CD14-positive monocyte (primary cell): Measurements from ENCODE around the gene MS4A4A. TPM values are rescaled to one million over a fixed set of nuclear protein-coding genes. Genes with fewer than 3 reads are reported as not detected.
A peak's percentile ranks its signal among the peaks of the same experiment; 100 is the strongest.

Experiments
- DNase-seq, 3 donors: peaks; one replicate each; pipeline ENCODE4 v3.0.0-alpha.2; 2011 to 2022
- H2AFZ ChIP-seq: 2 replicates; pipeline ENCODE4 v1.6.0; 2012; ENCODE audit warnings: mild to moderate bottlenecking, low read depth, low read length, inconsistent platforms; ENCODE audit not compliant: insufficient read depth, poor library complexity, severe bottlenecking
- H3K27ac ChIP-seq, 2 donors: 1 replicate in 1 of 2; 2 replicates in 1 of 2; pipeline ENCODE4 v1.5.1; 2012 to 2013; ENCODE audit warnings: low read length in 2 of 2, control low read depth in 1 of 2, inconsistent platforms in 1 of 2, low read depth in 1 of 2, mild to moderate bottlenecking in 1 of 2
- H3K27me3 ChIP-seq, 2 donors: one replicate each; pipeline versions ENCODE4 v1.6.0 to v1.6.1; 2011 to 2013; ENCODE audit warnings: low read length in 2 of 2; ENCODE audit not compliant: control insufficient read depth in 2 of 2, insufficient read depth in 2 of 2
- H3K36me3 ChIP-seq, 2 donors: replicated peaks in 1 of 2; 1 replicate in 1 of 2; 2 replicates in 1 of 2; pipeline versions ENCODE4 v1.5.1 to v1.6.1; 2012 to 2013; ENCODE audit warnings: low read length in 2 of 2, control low read depth in 1 of 2, inconsistent platforms in 1 of 2, mild to moderate bottlenecking in 1 of 2; ENCODE audit not compliant: insufficient read depth in 2 of 2, control insufficient read depth in 1 of 2
- H3K4me1 ChIP-seq, 2 donors: 1 replicate in 1 of 2; 2 replicates in 1 of 2; pipeline versions ENCODE4 v1.5.1 to v1.6.1; 2012 to 2013; ENCODE audit warnings: low read length in 2 of 2, control low read depth in 1 of 2, inconsistent platforms in 1 of 2, mild to moderate bottlenecking in 1 of 2, moderate library complexity in 1 of 2; ENCODE audit not compliant: insufficient read depth in 2 of 2, control insufficient read depth in 1 of 2
- H3K4me2 ChIP-seq: replicated peaks from 2 replicates; pipeline ENCODE3; 2012; ENCODE audit warnings: low read length, moderate library complexity, mild to moderate bottlenecking; ENCODE audit not compliant: poor library complexity, severe bottlenecking; ENCODE audit errors: extremely low read depth
- H3K4me3 ChIP-seq, 3 experiments: fragments of 200-600 bp in 1 of 3; sonication (generic) in 1 of 3; replicated peaks in 1 of 3; 1 replicate in 2 of 3; 2 replicates in 1 of 3; pipeline ENCODE4 v1.5.1; 2011 to 2013; ENCODE audit warnings: low read length in 3 of 3, mild to moderate bottlenecking in 3 of 3, control low read depth in 2 of 3, low read depth in 2 of 3, inconsistent platforms in 1 of 3, moderate library complexity in 1 of 3
- H3K79me2 ChIP-seq: 2 replicates; pipeline ENCODE4 v1.6.0; 2012; ENCODE audit warnings: mild to moderate bottlenecking, control low read depth, inconsistent platforms, low read length, moderate library complexity; ENCODE audit not compliant: insufficient read depth
- H3K9ac ChIP-seq: 2 replicates; pipeline ENCODE4 v1.6.0; 2017; ENCODE audit warnings: low read length, mild to moderate bottlenecking; ENCODE audit not compliant: insufficient read depth, poor library complexity, severe bottlenecking
- H3K9me3 ChIP-seq, 2 donors: replicated peaks in 1 of 2; 1 replicate in 1 of 2; 2 replicates in 1 of 2; pipeline versions ENCODE4 v1.5.1 to v1.6.1; 2012 to 2013; ENCODE audit warnings: low read length in 2 of 2, control low read depth in 1 of 2; ENCODE audit not compliant: control insufficient read depth in 1 of 2, insufficient read depth in 1 of 2
- H4K20me1 ChIP-seq: 2 replicates; pipeline ENCODE4 v1.6.0; 2012; ENCODE audit warnings: mild to moderate bottlenecking, low read length, control low read depth, moderate library complexity; ENCODE audit not compliant: insufficient read depth
- H3K27ac Mint-ChIP-seq, 7 donors: one replicate each; pipeline ENCODE4 v1.8.0; 2020; ENCODE audit warnings: mild to moderate bottlenecking in 7 of 7, mixed read lengths in 7 of 7, moderate library complexity in 6 of 7, inconsistent platforms in 2 of 7
- H3K27me3 Mint-ChIP-seq, 3 donors: one replicate each; pipeline ENCODE4 v1.8.0; 2021 to 2022; ENCODE audit warnings: low read depth in 3 of 3, mild to moderate bottlenecking in 3 of 3, mixed read lengths in 3 of 3, moderate library complexity in 3 of 3, inconsistent platforms in 1 of 3
- H3K36me3 Mint-ChIP-seq, 2 donors: one replicate each; pipeline ENCODE4 v1.8.0; 2020; ENCODE audit warnings: mixed read lengths in 2 of 2, inconsistent platforms in 1 of 2, mild to moderate bottlenecking in 1 of 2
- H3K4me1 Mint-ChIP-seq: one replicate; pipeline ENCODE4 v1.8.0; 2020; ENCODE audit warnings: mild to moderate bottlenecking, mixed read lengths
- H3K4me3 Mint-ChIP-seq, 2 donors: one replicate each; pipeline ENCODE4 v1.8.0; 2020; ENCODE audit warnings: mild to moderate bottlenecking in 2 of 2, mixed read lengths in 2 of 2, moderate library complexity in 1 of 2
- H3K9me3 Mint-ChIP-seq, 7 donors: one replicate each; pipeline ENCODE4 v1.8.0; 2020 to 2022; ENCODE audit warnings: mixed read lengths in 7 of 7, mild to moderate bottlenecking in 6 of 7, moderate library complexity in 6 of 7, inconsistent platforms in 2 of 7
- whole genome bisulfite sequencing: methylation state at CpG from one replicate; pipeline ENCODE4 v1.1.5; 2013; ENCODE audit warnings: missing lambda C conversion rate; ENCODE audit not compliant: insufficient coverage; 5-methylcytosine and 5-hydroxymethylcytosine counted together
- intact Hi-C, 2 donors: fragments of 100-400 bp; cut with micrococcal nuclease; formaldehyde crosslinking; loops; one replicate each; pipeline versions ENCODE4 v1.15.0 to v1.15.1; 2023
- polyA plus RNA-seq, 3 donors: library from polyadenylated mRNA; depleted of rRNA in 1 of 3; unstranded in 2 of 3; stranded (reverse) in 1 of 3; fragments of 300-500 nt in 2 of 3; fragments of >200 nt in 1 of 3; fragmentation: Illumina TruSeq in 2 of 3; gene quantifications; 1 replicate in 2 of 3; 2 replicates in 1 of 3; pipeline ENCODE4 v1.2.3, GENCODE V29; 2012 to 2021
- TF ChIP-seq, protein P1 (sequence below): fragments of 200-600 bp; IDR thresholded peaks from one replicate; pipeline ENCODE4 v1.8.0; 2022; ENCODE audit warnings: antibody characterized with exemption, mild to moderate bottlenecking

Gene MS4A4A
- polyA plus RNA-seq, 3 donors = 19.2 to 41.8 (median 27.4) TPM

DNA sequence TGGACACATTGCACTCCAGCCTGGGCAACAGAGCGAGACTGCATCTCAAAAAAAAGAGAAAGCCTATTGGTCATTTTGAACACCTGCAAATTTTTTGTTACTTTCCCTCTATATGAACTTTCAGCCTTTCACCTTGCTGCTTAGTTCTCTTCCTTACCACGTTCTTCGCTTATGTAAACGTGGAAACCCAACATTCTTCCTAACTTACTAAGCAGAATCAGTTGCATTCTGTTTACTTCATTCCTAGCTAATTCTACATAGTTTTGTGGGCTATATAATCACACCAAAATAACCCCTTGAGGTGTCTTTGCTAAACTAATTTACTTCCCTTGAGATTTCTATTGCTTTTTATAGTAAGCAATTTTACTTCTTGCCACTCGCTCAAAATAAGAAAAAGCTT, 23.2 kb downstream of the MS4A4A start:
- Mint-ChIP-seq H3K4me3 (no peak overlapping the region), H3K27ac (no peak overlapping the region), H3K9me3 (no peaks in the 10 kb centered on the region), H3K27me3 (no peaks in the 10 kb centered on the region), H3K4me1 (no peaks in the 10 kb centered on the region), H3K36me3 (peaks cover 72 to 80% of the 10 kb centered on the region in 2 donors)
- WGBS = 100% methylated on average over 1 of the region's 5 CpGs
- Histone ChIP-seq H3K27me3 (no peaks in the 10 kb centered on the region), H2AFZ (no peak overlapping the region), H3K36me3 (peaks cover 46 to 87% of the 10 kb centered on the region in 2 donors), H3K4me3 (no peak overlapping the region), H3K27ac (no peak overlapping the region), H4K20me1 (no peaks in the 10 kb centered on the region), H3K79me2 (no peaks in the 10 kb centered on the region), H3K9ac (no peak overlapping the region), H3K9me3 (no peaks in the 10 kb centered on the region), H3K4me1 (no peaks in the 10 kb centered on the region), H3K4me2 (no peak overlapping the region)
- TF ChIP-seq, protein P1, sequence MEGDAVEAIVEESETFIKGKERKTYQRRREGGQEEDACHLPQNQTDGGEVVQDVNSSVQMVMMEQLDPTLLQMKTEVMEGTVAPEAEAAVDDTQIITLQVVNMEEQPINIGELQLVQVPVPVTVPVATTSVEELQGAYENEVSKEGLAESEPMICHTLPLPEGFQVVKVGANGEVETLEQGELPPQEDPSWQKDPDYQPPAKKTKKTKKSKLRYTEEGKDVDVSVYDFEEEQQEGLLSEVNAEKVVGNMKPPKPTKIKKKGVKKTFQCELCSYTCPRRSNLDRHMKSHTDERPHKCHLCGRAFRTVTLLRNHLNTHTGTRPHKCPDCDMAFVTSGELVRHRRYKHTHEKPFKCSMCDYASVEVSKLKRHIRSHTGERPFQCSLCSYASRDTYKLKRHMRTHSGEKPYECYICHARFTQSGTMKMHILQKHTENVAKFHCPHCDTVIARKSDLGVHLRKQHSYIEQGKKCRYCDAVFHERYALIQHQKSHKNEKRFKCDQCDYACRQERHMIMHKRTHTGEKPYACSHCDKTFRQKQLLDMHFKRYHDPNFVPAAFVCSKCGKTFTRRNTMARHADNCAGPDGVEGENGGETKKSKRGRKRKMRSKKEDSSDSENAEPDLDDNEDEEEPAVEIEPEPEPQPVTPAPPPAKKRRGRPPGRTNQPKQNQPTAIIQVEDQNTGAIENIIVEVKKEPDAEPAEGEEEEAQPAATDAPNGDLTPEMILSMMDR = no peak
- no peak for DNase-seq
- intact Hi-C loops = no loop called here

- no peaks in the 10 kb centered on the region for H4K20me1 ChIP-seq
- no peaks in the 10 kb centered on the region for H3K27me3 ChIP-seq
- H3K79me2 ChIP-seq = no peaks in the 10 kb centered on the region
- peak overlapping the region in 1 of 2 donors; percentile 8 for H3K27ac ChIP-seq
- no peak overlapping the region for H3K4me2 ChIP-seq
- Mint-ChIP-seq H3K4me3 (no peak overlapping the region), H3K9me3 (peaks cover 0 to 1% (median 0%) of the 10 kb centered on the region in 7 donors), H3K36me3 (peaks cover 68 to 83% of the 10 kb centered on the region in 2 donors), H3K4me1 (peaks cover 14% of the 10 kb centered on the region), H3K27ac (peak overlapping the region in 3 of 7 donors; percentile 5 to 81 (median 35)), H3K27me3 (no peaks in the 10 kb centered on the region)
- no peak for DNase-seq
- no peak overlapping the region for H2AFZ ChIP-seq
- TF ChIP-seq, protein P1 = no peak
- H3K36me3 ChIP-seq = peaks cover 43 to 80% of the 10 kb centered on the region in 2 donors
- H3K9ac ChIP-seq = no peak overlapping the region
- no CpG with 5 or more reads among the region's 3 CpGs for WGBS
- no peak overlapping the region for H3K4me3 ChIP-seq
- H3K4me1 ChIP-seq = peaks cover 5 to 10% of the 10 kb centered on the region in 2 donors
- intact Hi-C loops = no loop called here
- H3K9me3 ChIP-seq = no peaks in the 10 kb centered on the region
Measured at GRCh38 chr11:60305906-60306619, 25.6 kb downstream of the MS4A4A start.
